B cell (primary cell): ENCODE data around the gene HOXA10. TPM values are rescaled to one million over a fixed set of nuclear protein-coding genes. Genes with fewer than 3 reads are reported as not detected.

Experiments used
- ATAC-seq: fragments of 200-7000 bp; cut with Tn5 transposase; one replicate; pipeline ENCODE4 v1.10.0; 2021; ENCODE audit warnings: low read depth, mild to moderate bottlenecking, moderate number of reproducible peaks, moderate library complexity
- CTCF ChIA-PET: fragments of 350-600 bp; sonication (Branson Sonifier 250); formaldehyde crosslinking; loops from one replicate; lab custom pipeline; 2021; ENCODE audit warnings: antibody characterized with exemption, inconsistent platforms; lab: Charles Lee
- POLR2A ChIA-PET: fragments of 350-600 bp; sonication (Branson Sonifier 250); formaldehyde crosslinking; loops from one replicate; lab custom pipeline; 2021; ENCODE audit warnings: antibody characterized with exemption; lab: Charles Lee
- DNase-seq: peaks from one replicate; pipeline ENCODE4 v3.0.0; 2013
- H2AFZ ChIP-seq: 2 replicates; pipeline ENCODE4 v1.6.1; 2012; ENCODE audit warnings: mild to moderate bottlenecking, low read depth, low read length; ENCODE audit not compliant: insufficient read depth, poor library complexity, severe bottlenecking
- H3K27ac ChIP-seq, 2 donors: 1 replicate in 1 of 2; 2 replicates in 1 of 2; pipeline ENCODE4 v1.5.1; 2012 to 2013; ENCODE audit warnings: low read length in 2 of 2, mild to moderate bottlenecking in 2 of 2, moderate library complexity in 1 of 2
- H3K27me3 ChIP-seq, 4 experiments: fragments of 200-600 bp in 1 of 4; sonication (generic) in 1 of 4; replicated peaks in 1 of 4; 1 replicate in 2 of 4; 2 replicates in 2 of 4; pipeline versions ENCODE4 v1.6.1 to v1.7.0; 2013 to 2016; ENCODE audit warnings: low read length in 3 of 4, mild to moderate bottlenecking in 2 of 4, mixed read lengths in 1 of 4, moderate library complexity in 1 of 4; ENCODE audit not compliant: insufficient read depth in 4 of 4, control insufficient read depth in 3 of 4; ENCODE audit errors: control extremely low read depth in 1 of 4
- H3K36me3 ChIP-seq, 2 experiments: replicated peaks in 1 of 2; 1 replicate in 1 of 2; 2 replicates in 1 of 2; pipeline versions ENCODE4 v1.6.1 to v1.7.1; 2013; ENCODE audit warnings: low read length in 1 of 2; ENCODE audit not compliant: insufficient read depth in 2 of 2, control insufficient read depth in 1 of 2; ENCODE audit errors: control extremely low read depth in 1 of 2, extremely low read depth in 1 of 2
- H3K4me1 ChIP-seq, 2 donors: fragments of 200-600 bp in 1 of 2; sonication (generic) in 1 of 2; 1 replicate in 1 of 2; 2 replicates in 1 of 2; pipeline versions ENCODE4 v1.5.1 to v1.6.1; 2013 to 2017; ENCODE audit warnings: low read length in 2 of 2; ENCODE audit not compliant: control insufficient read depth in 2 of 2, insufficient read depth in 2 of 2
- H3K4me2 ChIP-seq: replicated peaks from 2 replicates; pipeline ENCODE3; 2012; ENCODE audit warnings: mild to moderate bottlenecking, low read depth, low read length; ENCODE audit not compliant: poor library complexity, severe bottlenecking
- H3K4me3 ChIP-seq, 5 experiments: fragments of 200-600 bp in 1 of 5; sonication (generic) in 1 of 5; 1 replicate in 3 of 5; 2 replicates in 2 of 5; pipeline versions ENCODE4 v1.5.1 to v1.7.0; 2011 to 2016; ENCODE audit warnings: low read length in 4 of 5, mild to moderate bottlenecking in 4 of 5, low read depth in 2 of 5, control low read depth in 1 of 5, moderate library complexity in 1 of 5; ENCODE audit not compliant: insufficient read depth in 1 of 5; ENCODE audit errors: control extremely low read depth in 1 of 5, extremely low read depth in 1 of 5
- H3K79me2 ChIP-seq: fragments of 200-600 bp; sonication (generic); one replicate; pipeline ENCODE4 v1.6.0; 2016; ENCODE audit warnings: low read length; ENCODE audit not compliant: control insufficient read depth, insufficient read depth
- H3K9ac ChIP-seq: fragments of 200-600 bp; sonication (generic); 2 replicates; pipeline ENCODE4 v1.6.1; 2017; ENCODE audit warnings: mild to moderate bottlenecking, low read length, moderate library complexity
- H3K9me3 ChIP-seq, 3 donors: one replicate each; pipeline versions ENCODE4 v1.6.1 to v1.7.1; 2013; ENCODE audit warnings: low read length in 2 of 3; ENCODE audit not compliant: control insufficient read depth in 2 of 3, insufficient read depth in 1 of 3; ENCODE audit errors: control extremely low read depth in 1 of 3
- H4K20me1 ChIP-seq: 2 replicates; pipeline ENCODE4 v1.6.0; 2012; ENCODE audit warnings: mild to moderate bottlenecking, low read length; ENCODE audit not compliant: insufficient read depth, control insufficient read depth, poor library complexity, severe bottlenecking
- H3K27ac Mint-ChIP-seq: one replicate; pipeline ENCODE4 v1.8.0; 2021; ENCODE audit warnings: mixed read lengths
- H3K27me3 Mint-ChIP-seq: one replicate; pipeline ENCODE4 v1.8.0; 2021; ENCODE audit warnings: mixed read lengths
- H3K4me1 Mint-ChIP-seq: one replicate; pipeline ENCODE4 v1.8.0; 2021; ENCODE audit warnings: mixed read lengths
- H3K4me3 Mint-ChIP-seq: one replicate; pipeline ENCODE4 v1.8.0; 2021; ENCODE audit warnings: mixed read lengths
- H3K9me3 Mint-ChIP-seq: one replicate; pipeline ENCODE4 v1.8.0; 2022; ENCODE audit warnings: mixed read lengths; ENCODE audit not compliant: insufficient read depth
- EZH2 ChIP-seq: IDR thresholded peaks from 2 replicates; pipeline ENCODE4 v1.6.1; 2012; ENCODE audit warnings: borderline replicate concordance, low read depth, mild to moderate bottlenecking, moderate library complexity, low read length; ENCODE audit not compliant: insufficient read depth, poor library complexity, severe bottlenecking
- WGBS: methylation state at CpG from one replicate; pipeline ENCODE4 v1.1.5; 2013; ENCODE audit warnings: missing lambda C conversion rate; ENCODE audit not compliant: insufficient coverage; 5-methylcytosine and 5-hydroxymethylcytosine counted together
- intact Hi-C: fragments of 100-400 bp; cut with micrococcal nuclease; formaldehyde crosslinking; loops from one replicate; pipeline ENCODE4 v1.10.0; 2022
- polyA plus RNA-seq: library from polyadenylated mRNA; depleted of rRNA; stranded (reverse); fragments of >200 nt; gene quantifications from 2 replicates; pipeline ENCODE4 v1.2.3, GENCODE V29; 2012
- total RNA-seq, 2 donors: library from RNA; stranded (reverse); fragments of 120-200 nt in 1 of 2; gene quantifications; 1 replicate in 1 of 2; 2 replicates in 1 of 2; pipeline versions ENCODE4 v1.2.3 to v1.2.4, GENCODE V29; 2013 to 2022
- TF ChIP-seq, protein P1 (sequence below): fragments of 200-600 bp; IDR thresholded peaks from one replicate; pipeline ENCODE4 v1.8.0; 2022; ENCODE audit warnings: antibody characterized with exemption, mild to moderate bottlenecking

Gene HOXA10
- total and polyA plus RNA-seq, 2 donors (not counting 1 experiment from before 2014, with no cell fraction given), result not detected

DNA sequence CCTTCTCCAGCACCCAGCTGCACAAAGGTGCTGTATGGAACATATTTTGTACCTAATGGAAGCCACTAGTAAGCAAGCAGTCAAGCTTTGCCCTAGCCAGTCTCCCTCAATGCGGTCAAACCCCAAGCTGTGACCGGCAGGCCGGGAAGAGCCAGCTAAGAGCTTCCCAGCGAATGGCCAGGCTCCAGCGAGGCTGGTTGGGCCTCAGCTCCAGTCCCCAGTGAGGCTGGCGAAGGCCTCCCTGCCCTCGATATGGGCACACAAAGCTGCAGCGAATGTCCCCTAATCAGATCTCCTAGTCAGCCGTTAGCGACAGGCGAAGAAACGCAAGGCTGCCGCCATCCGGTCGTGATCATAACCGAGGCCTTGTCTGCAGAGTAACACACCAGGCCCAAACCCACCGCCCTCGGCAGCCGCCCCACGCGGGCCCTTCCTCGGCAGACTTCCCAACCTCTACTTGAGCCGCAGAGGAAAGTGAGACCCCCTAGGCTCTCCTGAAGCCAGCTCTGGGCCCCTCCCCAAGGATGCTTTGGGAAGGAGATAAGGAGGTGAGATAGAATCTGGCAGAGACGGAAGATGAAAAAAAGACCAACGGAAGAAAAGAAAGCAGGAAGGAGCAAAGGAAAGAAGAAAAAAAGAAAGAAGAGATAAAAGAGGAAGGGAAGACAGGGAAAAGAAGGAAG is 5.7 kb downstream of the HOXA10 start:
- CTCF ChIA-PET, result interaction anchor here (0.7 to 1.1 kb wide), 4 partner anchors 10 to 1314 kb away, joined by 3 to 5 read pairs (median 3); no protein-coding TSS in a partner anchor

DNA sequence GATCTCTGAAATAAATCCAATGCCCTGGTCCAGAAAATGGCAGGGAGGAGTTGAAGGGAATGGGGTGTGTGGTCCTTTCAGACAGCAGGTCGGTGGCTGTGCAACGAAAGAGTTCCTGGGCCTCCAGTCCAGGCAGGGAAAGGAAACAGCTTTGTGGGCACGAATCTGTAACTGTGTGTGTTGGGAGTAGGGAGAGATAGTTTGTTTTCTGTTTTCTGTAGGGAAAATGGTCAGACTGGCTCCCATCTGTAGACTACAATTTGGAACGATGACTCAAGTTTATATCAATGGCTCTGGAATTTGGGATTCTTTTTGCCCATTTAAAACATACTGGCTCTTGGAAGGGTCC is 6.2 kb downstream of the HOXA10 start:
- CTCF ChIA-PET, result interaction anchor here (0.9 kb wide), 2 partner anchors 9 to 1313 kb away, joined by 3 read pairs; no protein-coding TSS in a partner anchor
- Mint-ChIP-seq H3K4me1 (peaks cover 25% of the 10 kb centered on the region), H3K4me3 (no peak overlapping the region), H3K27me3 (peaks cover 65% of the 10 kb centered on the region), H3K9me3 (no peaks in the 10 kb centered on the region), H3K27ac (peak overlapping the region; percentile 71)
- Histone ChIP-seq H2AFZ (no peak overlapping the region), H3K79me2 (no peaks in the 10 kb centered on the region), H3K9me3 (peaks cover 0 to 88% (median 27%) of the 10 kb centered on the region in 3 donors), H3K36me3 (no peaks in the 10 kb centered on the region), H4K20me1 (peaks cover 12% of the 10 kb centered on the region), H3K9ac (no peak overlapping the region), H3K4me1 (peaks cover 43 to 64% of the 10 kb centered on the region in 2 donors), H3K4me2 (no peak overlapping the region), H3K27ac (no peak overlapping the region), H3K4me3 (no peak overlapping the region), H3K27me3 (peaks cover 0 to 99% (median 87%) of the 10 kb centered on the region in 4 experiments)
- POLR2A ChIA-PET, result no interaction called here
- DNase-seq, result no peak
- intact Hi-C loops, result loop anchor here (10.0 kb wide), 2 partner anchors 893 to 973 kb away; no protein-coding TSS in a partner anchor
- TF ChIP-seq EZH2, result no peak
- TF ChIP-seq, protein P1, sequence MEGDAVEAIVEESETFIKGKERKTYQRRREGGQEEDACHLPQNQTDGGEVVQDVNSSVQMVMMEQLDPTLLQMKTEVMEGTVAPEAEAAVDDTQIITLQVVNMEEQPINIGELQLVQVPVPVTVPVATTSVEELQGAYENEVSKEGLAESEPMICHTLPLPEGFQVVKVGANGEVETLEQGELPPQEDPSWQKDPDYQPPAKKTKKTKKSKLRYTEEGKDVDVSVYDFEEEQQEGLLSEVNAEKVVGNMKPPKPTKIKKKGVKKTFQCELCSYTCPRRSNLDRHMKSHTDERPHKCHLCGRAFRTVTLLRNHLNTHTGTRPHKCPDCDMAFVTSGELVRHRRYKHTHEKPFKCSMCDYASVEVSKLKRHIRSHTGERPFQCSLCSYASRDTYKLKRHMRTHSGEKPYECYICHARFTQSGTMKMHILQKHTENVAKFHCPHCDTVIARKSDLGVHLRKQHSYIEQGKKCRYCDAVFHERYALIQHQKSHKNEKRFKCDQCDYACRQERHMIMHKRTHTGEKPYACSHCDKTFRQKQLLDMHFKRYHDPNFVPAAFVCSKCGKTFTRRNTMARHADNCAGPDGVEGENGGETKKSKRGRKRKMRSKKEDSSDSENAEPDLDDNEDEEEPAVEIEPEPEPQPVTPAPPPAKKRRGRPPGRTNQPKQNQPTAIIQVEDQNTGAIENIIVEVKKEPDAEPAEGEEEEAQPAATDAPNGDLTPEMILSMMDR, result no peak
- no peak for ATAC-seq
- WGBS, result 23% methylated on average over 3 of the region's 4 CpGs

More for the DNA sequence above, 5.7 kb downstream of the HOXA10 start:
- peaks cover 47 to 70% of the 10 kb centered on the region in 2 donors for H3K4me1 ChIP-seq
- H3K79me2 ChIP-seq, result no peaks in the 10 kb centered on the region
- no peak overlapping the region for H3K4me2 ChIP-seq
- peak overlapping the region; percentile 45 for H3K4me3 Mint-ChIP-seq
- H3K4me1 Mint-ChIP-seq, result peaks cover 25% of the 10 kb centered on the region
- H3K4me3 ChIP-seq, result no peak overlapping the region
- TF ChIP-seq EZH2, result no peak
- TF ChIP-seq, protein P1, result no peak
- peaks cover 12% of the 10 kb centered on the region for H4K20me1 ChIP-seq
- H3K27ac Mint-ChIP-seq, result peak overlapping the region; percentile 71
- no peak overlapping the region for H3K9ac ChIP-seq
- H3K27me3 ChIP-seq, result peaks cover 0 to 98% (median 84%) of the 10 kb centered on the region in 4 experiments
- intact Hi-C loops, result loop anchor here (10.0 kb wide), 2 partner anchors 894 to 974 kb away; no protein-coding TSS in a partner anchor
- H3K9me3 Mint-ChIP-seq, result no peaks in the 10 kb centered on the region
- no peaks in the 10 kb centered on the region for H3K36me3 ChIP-seq
- ATAC-seq, result no peak
- no peak overlapping the region for H2AFZ ChIP-seq
- peak; percentile 47 for DNase-seq
- H3K27me3 Mint-ChIP-seq, result peaks cover 61% of the 10 kb centered on the region
- no peak overlapping the region for H3K27ac ChIP-seq
- 4% methylated on average over 18 of the region's 25 CpGs for WGBS
- POLR2A ChIA-PET, result no interaction called here
- H3K9me3 ChIP-seq, result peaks cover 0 to 88% (median 28%) of the 10 kb centered on the region in 3 donors
